DMS 273 treated with DMSO at 0.1 percent for 48 hours (cell line): Measurements from ENCODE around the gene TNFRSF18.

Source experiments
- DNase-seq: peaks from one replicate; lab custom pipeline; 2025; lab: John Stamatoyannopoulos, UW

Gene TNFRSF18

DNA sequence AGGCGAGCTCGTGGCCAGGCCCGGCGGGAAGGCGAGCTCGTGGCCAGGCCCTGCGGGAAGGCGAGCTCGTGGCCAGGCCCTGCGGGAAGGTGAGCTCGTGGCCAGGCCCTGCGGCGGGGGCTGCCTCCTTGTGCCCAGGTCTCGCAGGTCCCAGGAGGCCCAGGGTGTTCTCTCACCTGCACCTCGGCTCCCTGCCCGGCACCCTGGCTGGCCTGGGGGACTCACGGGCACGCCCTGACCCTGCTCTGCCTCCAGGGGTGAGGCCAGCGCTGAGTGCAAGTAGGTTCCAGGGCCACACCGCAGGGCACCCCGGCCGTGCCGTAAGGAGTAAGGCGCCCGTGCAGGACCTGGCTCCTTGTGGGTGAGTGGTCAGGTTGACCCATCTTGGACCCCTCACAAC lies 21.0 kb upstream of the TNFRSF18 start:
- no peak for DNase-seq

DNA sequence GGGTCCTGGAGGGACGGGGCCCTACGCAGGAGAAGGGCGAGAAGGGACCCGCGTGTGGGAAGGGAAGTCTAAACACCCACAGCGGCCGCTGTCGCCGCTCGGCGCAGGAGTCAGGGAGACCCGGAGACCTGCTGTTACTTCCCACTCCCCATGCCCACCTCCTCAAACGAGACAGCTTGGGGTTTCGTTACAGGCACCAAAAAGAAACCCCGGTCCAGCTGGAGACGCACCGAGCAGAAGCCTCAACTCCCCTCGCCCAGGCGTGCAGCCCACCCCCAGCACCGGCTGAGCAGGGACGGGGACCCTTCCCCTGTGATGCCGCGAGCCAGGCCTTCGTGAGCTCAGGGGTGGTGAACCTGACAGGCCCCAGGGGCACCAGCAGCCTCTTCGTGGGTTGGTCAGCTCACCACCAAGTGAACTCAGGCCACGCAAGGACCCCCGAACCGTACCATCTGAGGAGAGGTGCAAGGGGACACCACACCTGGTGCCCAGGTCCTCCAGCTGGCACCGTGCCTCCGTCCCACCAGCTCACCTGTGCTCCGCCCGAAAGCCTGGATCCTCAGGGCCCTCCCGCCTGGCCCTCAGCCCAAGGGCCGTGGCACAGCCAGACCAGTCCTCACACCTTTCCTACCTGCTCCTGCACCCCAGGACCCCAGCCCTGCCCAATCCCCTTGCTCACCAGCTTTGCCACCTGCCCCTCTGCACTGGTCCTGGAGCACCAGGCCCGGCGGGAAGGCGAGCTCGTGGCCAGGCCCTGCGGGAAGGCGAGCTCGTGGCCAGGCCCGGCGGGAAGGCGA lies 20.4 kb upstream of the TNFRSF18 start:
- no peak for DNase-seq

DNA sequence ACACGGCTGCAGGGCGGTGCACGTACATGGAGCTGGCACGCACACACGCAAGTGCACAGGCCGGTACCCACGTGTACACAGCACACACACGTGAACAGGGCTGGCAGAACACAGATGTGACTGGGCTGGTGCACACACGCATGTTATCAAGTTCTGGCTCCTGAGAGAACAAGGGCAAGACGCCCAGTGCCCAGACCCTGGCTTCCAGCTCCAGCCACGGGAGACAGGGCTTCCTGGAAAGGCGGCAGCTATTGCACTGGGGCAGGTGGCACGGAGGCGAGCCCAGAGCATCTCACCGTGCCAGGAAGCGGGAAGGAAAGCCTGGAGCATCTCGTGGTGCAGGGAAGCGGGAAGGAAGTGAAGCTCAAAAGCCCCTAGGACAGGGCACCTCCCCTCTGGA lies 19.5 kb upstream of the TNFRSF18 start:
- no peak for DNase-seq

DNA sequence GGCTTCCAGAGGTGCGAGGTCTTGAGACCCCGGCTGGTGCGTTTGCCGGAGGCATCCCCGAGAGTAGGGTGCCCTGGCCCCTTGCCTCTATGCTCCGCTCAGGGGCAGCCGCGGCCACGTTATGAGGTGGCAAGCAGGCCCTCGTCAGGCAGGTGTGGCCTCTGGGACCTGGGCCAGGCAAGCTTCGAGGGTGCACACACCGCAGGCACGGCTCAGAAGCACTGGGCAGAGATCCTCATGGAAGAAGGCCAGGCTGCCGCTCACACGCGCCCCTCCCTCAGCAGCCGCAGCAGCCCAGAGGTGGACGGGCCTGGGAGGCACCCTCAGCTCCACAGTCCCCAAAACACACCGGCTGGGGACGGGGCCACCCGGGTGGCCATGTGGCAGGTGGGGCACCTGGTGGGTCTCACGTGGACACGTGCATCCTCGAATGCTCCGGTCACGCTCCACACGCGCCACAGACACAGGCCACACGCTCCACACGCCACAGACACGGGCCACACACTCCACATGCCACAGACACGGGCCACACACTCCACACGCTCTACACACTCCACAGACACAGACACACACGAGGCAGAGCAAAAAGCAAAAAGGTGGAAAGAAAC lies 18.9 kb upstream of the TNFRSF18 start:
- no peak for DNase-seq

DNA sequence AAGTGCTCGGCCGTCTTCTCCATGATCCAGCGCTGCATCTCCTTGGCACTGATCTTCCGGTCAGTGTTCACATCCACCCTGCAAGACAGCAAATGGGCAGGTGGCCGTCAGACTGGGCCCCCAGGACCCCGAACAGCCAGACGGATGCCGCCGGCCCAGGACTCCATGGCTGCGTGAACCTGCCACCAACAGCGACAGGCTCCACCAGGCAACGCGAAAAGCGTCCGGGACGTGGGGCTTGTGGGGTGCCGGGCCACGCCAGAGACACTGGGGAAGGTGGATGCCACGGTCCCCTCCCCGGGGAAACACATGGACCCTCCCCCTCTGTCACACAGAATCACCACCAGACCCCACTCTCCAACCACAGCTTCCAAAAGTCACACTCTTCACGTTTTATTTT lies 17.5 kb upstream of the TNFRSF18 start:
- DNase-seq, result no peak

DNA sequence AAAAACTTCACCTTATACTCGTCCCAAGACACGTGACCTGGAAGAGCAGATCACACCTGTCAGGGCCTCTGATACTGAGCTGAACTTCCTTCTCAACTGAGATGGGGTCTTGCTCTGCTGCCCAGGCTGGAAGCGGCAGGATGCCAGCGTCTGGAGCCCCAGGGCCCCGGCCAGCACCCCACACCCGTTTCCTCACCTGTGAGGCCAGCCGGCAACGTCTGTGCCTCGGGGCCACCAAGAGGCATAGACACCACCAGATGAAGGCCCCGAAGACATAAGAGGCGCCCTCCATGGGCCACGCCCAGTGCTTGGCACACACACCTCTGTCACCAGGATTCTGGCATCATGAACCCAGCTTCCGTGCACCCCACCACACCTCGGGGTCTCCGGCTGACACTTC lies 16.9 kb upstream of the TNFRSF18 start:
- DNase-seq, result no peak

DNA sequence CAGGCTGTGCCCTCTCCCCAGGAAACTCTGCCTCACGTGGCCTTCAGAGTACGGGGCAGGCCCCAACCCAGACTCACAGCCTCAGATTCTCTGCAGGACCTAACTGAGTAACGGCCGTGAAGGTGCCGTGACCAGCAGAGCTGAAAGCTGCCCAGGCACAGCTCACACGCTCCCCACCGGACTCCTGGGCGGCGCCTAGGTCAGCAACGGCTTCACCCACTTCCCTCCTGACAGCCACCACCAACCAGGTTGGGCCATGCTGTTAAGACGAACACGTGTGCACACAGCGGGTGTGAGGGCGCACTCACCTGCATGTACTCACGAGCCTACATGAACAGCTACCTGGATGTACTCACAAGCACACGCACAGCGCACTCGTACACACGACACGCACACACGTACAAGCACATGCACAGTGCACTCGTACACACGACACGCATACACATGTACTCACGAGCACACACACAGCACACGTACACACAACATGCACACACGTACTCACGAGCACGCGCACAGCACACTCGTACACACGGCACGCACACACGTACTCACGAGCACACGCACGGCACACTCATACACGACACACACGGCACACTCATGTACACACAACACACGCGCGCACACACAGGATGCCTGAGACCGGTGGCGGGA lies 16.3 kb upstream of the TNFRSF18 start:
- no peak for DNase-seq

DNA sequence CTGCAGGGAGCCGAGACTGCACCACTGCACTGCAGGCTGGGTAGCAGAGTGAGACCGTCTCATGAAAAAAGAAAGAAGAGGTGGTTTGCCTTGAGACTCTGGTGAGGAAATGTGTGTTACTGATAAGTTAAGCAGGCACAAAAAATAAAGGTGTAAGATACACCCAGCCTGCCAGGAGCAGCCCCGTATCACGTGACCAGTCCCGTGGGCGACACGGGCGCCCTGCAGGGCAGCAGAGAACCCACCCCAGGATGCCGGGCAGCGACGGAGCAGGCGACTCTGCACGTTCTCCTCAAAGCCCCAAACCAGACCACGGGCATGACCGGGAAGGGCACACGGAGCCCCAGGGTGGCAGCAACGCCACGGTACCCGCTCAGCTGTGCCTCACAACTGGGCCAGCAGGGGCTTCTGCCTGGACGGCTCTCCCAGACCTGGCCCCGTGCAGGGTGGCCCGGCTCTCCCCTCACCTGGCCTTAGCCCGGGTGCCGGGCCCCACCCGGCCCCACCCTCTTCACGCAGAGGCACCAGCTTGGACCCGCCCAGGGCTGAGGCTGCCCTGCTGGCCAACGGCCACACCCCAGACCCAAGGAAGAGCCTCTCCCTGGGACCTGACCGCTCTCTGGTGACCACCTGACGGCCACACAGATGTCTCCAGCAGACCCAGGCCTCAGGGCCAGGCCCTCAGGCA lies 15.6 kb upstream of the TNFRSF18 start:
- no peak for DNase-seq

DNA sequence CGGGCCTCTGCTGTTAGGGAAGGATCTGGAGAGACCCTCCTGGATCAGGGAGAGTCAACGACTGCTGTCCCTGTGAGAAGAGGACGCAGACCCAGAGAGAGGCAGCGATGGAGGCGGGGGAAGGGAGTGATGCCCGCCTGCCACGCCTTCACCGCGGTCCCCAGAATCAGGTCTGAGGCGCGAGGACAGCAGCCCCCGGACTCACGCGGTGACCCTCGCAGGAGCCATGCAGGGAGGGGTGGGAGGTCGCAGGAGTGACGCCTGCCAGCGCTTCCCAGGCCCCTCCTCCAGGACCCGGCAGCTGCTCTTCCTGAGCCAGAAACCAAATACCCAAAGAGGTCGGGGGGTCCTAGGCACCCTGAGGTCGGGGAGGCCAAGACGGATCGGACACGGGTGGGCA lies 13.8 kb upstream of the TNFRSF18 start:
- no peak for DNase-seq

DNA sequence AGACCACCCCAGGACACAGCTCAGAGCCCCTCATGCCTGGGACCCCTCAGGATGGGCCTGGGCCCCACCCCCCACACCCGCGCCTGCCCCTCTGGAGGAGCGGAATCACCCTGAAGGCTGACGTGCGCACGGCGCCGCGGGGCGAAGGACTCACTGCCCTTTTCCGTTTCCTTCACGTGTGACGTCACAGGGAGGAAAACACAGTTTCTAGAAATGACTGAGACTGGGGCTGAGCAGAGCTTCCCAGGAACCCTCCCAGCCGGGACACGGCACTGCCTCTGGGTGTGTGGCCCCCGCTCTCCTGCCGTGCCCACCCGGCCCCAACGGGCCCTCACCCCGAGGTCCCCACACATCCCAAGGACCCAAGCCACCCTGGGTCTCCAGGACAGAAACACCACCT lies 12.9 kb upstream of the TNFRSF18 start:
- no peak for DNase-seq

DNA sequence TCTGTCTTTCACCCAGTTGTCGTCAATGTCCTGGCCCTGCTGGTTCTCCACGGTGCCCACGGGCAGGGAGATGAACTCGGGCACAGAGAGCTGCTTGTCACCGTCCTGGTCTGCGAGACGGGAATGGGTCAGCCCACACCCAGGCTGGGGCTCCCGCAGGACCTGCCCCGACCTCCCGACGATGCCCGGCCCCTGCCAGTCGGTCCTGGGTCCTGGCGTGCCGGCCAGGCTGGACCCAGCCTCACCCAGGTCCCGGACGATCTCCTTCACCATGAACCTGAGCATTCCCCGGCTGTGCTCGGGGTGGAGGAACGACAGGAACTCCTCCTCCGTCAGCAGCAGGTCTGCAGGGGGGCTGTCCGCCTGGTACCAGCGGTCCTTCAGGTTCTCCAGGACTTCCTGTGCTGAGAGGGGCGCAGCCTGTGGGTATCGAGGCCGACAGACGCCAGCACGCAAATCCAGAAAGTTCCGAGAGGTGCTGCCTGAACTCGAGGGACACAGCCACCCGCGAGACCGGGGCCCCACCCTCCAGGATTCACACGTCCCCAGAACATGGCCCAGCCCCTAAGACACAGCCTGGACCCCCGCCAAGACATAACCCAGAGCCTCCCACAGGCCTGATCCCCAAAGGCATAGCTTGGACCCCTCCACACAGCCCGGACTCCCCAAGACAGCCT lies 12.3 kb upstream of the TNFRSF18 start:
- no peak for DNase-seq

DNA sequence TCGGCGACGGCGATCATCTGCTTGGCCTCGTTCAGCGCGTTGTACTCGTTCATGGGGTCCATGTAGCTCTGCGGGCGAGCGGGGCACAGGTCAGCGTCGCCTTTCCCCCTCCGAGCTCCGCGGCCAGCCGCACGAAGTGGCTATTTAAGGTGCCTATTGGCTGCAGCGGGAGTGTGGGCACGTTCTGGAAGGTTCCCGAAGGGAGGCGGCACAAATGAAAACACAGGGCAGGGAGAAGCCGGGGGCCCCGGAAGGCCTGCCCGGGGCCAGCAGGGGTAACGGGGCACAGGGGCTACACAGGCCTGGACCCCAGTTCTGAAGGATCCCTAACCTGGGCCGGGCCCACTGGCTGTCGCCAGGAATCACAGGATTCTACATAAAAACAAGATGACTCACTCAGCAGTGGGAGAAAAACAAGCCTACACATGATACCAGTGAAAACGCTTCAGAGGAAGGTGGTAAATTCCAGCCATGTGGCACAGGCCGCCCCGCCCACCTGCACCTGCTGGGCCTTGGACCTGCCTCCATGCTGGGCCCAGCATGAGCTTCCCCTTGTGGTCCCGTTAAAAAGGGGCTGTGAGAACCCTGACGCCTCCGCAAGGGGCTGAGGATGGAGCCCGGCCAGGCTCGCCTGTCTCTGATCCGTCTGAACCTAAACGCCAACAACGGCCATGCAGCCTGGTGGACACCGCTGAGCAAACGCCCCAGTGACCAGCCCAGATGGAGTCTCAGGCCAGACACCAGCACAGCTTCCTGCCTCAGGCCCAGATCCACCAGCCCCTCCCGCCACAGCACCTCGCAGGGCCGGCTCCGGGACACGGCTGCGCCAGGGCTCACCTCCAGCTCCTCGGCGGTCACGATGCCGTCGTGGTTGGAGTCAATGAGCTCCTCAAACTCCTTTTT lies 11.5 kb upstream of the TNFRSF18 start:
- DNase-seq, result no peak

DNA sequence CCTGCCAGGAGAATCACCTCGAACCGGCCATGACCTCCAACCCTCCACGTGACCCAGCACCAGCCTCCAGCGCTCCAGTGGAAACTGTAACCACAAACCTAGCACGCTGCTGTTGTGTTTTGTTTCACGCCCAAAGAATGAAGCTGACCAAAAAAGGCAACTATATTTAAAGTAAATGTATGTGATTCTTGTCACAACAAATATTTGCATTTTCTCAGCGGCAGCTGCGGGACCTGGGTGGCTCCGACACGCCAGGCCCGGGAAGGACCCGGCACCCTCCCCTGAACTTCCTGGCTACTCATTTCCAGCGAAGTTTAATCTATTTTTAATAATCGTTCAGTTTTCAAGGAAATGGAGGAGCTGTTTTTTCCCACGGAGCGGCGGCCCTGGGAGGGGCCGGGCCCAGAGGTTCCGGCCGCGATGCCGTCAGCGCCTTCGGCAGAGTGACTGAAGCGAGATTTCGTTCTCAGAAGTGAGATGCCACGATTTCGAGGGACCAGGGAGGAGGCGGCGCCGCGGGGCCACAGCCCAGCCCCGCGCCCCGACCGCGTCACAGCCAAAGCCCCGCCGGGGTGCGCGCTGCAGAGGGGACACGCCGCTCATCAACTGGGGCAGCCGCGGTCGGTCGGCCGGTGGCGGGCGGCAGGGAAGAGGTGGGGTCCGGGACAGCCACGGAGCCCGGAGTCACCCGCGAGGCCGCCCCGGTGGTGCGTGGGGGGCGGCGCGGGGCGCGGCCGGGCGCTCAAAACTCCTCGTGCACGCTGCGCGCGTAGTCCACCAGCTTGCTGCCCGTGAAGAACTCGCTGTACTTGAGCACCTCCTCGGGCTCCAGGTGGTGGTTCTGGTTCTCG lies 10.6 kb upstream of the TNFRSF18 start:
- no peak for DNase-seq

DNA sequence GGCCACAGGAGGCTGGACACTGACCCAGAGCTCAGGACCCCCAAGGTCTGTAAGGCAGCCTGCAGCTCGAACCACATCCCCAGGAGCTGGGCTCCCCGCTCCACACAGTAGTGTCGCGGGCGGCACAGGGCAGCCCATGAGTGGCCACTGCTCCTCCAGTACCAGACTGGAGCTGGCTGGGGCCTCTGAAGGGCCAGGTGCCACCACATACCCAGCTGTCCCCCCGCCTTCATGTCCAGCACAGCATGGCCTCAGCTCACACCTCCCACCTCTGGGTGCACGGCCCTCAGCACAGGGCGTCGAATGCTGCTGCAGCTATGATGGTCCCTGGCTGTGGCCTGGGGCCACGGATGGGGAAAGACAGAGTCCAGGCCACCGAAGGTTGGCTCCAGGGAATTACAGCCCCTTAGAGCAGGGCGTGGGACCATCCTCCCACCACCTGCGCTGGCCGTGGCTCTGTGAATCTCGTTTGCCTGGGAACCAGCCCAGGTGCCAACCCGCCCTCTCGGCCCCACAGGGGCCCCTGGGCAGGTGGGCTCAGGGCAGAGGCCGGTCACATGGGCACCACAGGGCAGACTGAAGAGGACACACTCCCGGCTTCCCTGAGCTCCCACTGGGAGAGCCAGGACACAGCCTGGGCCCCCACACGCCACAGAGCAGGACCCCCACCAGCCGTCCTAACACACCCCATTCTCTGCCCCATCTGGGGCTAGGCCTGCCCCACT lies 9.7 kb upstream of the TNFRSF18 start:
- DNase-seq, result no peak

DNA sequence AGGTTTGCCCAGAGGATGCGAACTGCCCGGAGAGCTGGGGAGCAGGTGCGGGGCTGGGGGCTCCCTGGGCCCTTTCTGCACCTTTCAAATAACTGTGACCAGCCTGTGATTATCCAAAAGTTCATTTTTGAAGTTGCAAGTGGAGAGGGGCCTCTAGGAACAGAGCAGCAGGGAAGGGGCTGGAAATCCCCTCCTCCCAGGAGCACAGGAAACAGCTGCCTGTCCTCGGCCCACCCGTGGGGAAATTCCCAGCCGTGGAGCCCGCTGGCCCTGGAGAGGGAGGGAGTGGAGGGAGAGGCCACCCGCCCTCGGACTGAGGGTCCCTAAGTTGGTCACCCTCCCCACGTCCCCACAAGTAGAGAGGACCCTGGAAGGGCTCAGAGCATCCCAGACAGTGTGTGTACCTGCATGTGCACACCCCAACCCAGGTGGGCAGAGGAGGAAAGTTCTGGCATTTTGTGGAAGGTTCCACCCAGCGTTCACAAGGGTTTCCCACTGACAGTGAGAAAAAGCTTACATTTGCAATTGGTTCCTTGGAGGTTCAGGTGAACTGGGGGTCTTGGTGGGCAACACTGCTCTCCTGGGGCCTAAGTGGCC lies 8.8 kb upstream of the TNFRSF18 start:
- no peak for DNase-seq

DNA sequence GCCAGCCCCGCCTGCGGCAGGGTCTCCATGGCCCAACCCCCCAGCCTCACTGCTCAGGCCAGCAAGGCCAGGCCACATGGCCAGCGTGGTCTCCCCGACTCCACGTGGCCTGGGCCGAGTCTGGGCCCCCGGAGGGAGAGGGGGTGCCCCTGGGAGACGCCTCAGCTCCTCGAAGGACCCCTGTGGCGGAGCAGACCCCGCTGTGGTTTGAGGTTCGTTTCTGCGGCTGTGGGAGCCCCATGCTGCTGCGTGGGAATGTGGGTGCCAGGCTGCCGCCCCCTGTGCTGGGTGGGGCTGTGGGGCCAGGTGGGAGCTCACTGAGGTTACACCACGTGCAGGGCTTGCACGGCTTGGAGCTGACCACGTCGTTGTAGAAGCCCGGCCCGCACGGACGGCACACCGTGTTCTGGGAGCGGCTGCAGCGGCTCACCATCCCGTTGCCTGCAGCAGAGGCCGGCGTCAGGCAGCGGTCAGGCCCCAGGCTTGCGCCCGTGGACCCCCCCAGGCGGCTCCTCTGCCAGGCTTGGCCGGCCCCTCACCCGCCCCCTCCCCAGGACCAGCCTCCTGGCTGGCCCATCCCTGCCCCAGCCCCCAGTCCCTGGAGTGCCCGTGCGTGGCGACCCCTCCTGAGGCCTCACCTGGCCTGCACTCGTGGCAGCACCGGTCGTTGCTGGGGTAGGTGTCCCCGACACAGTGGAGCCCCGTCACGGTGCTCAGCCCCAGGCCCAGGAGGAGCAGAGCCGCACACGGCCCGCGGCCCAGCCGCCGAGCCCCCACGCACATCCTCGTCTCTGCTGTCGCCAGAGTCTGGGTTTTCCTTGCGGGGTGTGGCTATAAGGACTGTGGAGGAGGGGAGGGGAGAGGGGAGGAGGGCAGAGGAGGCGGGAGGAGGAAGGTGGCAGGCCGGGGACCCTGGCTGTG lies 7.2 kb upstream of the TNFRSF18 start, which contains the start of gene TNFRSF4:
Gene TNFRSF4, minus strand, starts transcription at position 809 of the 921 bp plus-strand sequence. Its CDS starts 26 bp downstream, at position 783.
- DNase-seq, result no peak

DNA sequence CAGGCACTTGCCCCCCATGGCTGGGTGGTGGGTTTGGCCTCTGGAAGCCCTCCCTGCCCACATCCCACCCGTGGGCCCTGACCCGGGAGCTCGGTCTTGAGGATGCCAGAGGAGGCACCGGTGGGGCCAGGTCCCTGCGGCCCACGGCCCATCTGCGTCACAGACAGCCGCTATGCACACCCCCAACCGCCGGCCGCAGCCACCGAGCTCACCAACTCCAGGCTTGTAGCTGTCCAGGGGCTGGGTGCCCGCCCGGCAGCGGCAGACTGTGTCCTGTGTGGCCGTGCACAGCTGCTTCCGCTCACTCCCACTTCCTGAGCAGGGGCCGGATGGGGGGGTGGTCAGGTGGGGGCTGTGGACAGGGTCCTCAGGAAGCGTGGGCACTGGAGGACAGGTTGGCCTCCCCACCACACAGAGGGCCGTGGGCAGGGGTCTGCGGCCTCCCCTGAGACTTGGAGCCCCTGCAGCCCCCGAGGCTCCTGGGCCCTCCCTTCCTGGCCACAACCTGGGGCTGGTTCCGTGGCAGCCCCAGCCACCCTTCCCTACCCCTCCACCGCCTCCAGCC lies 6.5 kb upstream of the TNFRSF18 start:
- DNase-seq, result no peak
